CD4-positive, alpha-beta T cell treated with Interleukin-4 for 4 hours (primary cell): ENCODE measurements around the gene SEMA4B.
"Not testable (repeated sequence)": the region's sequence is repeated elsewhere in the genome, so short reads cannot be mapped to it uniquely, and the experiment has no call there.

Experiments
- DNase-seq: peaks from one replicate; pipeline ENCODE4 v3.0.0-alpha.2; 2020

SEMA4B gene

GRCh38 chr15:90184119-90184785 lies 16.9 kb upstream of the SEMA4B start:
- no peak for DNase-seq

- peak; percentile 31 for DNase-seq
Measured at GRCh38 chr15:90184786-90185704, 16.1 kb upstream of the SEMA4B start.

- DNase-seq, result no peak
Measured at GRCh38 chr15:90187257-90187868, 13.8 kb upstream of the SEMA4B start.

GRCh38 chr15:90188065-90188464 lies 13.1 kb upstream of the SEMA4B start:
- DNase-seq, result not testable (repeated sequence)

- DNase-seq, result no peak
Measured at GRCh38 chr15:90188914-90189748, 12.0 kb upstream of the SEMA4B start.

GRCh38 chr15:90189781-90190467 lies 11.2 kb upstream of the SEMA4B start:
- no peak for DNase-seq

GRCh38 chr15:90190606-90191343 lies 10.4 kb upstream of the SEMA4B start:
- no peak for DNase-seq

- no peak for DNase-seq
Measured at GRCh38 chr15:90191344-90191687, 9.8 kb upstream of the SEMA4B start.

- peak; percentile 24 for DNase-seq
Measured at GRCh38 chr15:90191794-90192509, 9.2 kb upstream of the SEMA4B start.

GRCh38 chr15:90192961-90193786 lies 8.0 kb upstream of the SEMA4B start:
- DNase-seq, result no peak

- no peak for DNase-seq
Measured at GRCh38 chr15:90194655-90195054, 6.5 kb upstream of the SEMA4B start.

GRCh38 chr15:90200534-90201129 lies 498 bp upstream of the SEMA4B start:
- no peak for DNase-seq

- DNase-seq, result no peak
Measured at GRCh38 chr15:90201944-90202375, 830 bp downstream of the SEMA4B start.

- no peak for DNase-seq
Measured at GRCh38 chr15:90202929-90203328, 1.8 kb downstream of the SEMA4B start.

- DNase-seq, result no peak
Measured at GRCh38 chr15:90203473-90203872, 2.3 kb downstream of the SEMA4B start.

GRCh38 chr15:90203922-90204321 lies 2.8 kb downstream of the SEMA4B start:
- DNase-seq, result no peak

GRCh38 chr15:90205050-90205848 lies 4.1 kb downstream of the SEMA4B start:
- DNase-seq, result no peak

- no peak for DNase-seq
Measured at GRCh38 chr15:90205886-90206285, 4.8 kb downstream of the SEMA4B start.

- DNase-seq, result no peak
Measured at GRCh38 chr15:90207252-90207651, 6.1 kb downstream of the SEMA4B start.
